ENCODE data around the gene ANAPC15.
"Not testable (repeated sequence)": the region's sequence is repeated elsewhere in the genome, so short reads cannot be mapped to it uniquely, and the experiment has no call there.

ANAPC15 gene

DNA sequence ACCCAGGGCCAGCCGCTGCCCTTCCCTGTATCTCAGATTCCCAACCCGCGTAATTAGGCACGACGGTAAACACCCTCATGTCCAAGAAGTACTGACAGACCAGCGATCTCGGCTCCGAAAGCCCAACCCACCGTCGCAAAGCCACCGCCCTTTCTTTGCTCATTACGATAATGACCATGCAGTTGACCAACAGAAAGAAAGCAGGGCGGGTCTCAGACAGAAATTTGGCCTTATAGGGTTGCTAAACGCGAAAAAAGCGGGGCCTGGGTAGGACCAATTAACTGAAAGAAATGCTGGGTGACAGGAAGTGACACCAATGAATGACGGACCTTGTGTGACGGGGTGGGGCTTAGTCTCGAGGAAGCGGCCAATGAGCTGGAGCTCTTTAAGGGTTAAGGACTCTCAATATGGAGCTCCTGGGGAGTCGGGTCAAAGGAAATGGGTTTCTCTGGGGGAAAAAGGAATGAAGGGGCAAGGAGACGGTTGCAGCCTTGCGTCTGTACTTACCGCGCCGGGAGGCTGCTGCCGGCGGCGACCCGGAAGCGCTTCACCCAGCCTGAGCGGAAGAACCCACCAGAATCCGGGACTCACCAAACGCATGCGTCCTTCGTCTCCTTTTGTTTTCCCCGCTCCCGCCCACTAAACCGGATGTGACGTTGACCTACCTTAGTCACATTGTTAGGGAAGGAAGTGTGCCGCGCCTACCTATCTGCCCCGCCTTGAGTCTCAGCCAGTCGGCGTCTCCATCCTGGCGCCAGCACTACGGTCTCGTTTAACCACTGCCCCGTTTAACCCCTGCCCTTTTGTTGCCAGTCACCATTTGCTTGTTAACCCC is at the start of gene ANAPC15:
TSS of gene ANAPC15 (minus strand) at position 553 of the 835 bp plus-strand sequence. CDS start 1,419 bp downstream, outside the sequence.
- DNase-seq (ENCODE audit: low read depth in 2 of 2): peak; percentile 100

DNA sequence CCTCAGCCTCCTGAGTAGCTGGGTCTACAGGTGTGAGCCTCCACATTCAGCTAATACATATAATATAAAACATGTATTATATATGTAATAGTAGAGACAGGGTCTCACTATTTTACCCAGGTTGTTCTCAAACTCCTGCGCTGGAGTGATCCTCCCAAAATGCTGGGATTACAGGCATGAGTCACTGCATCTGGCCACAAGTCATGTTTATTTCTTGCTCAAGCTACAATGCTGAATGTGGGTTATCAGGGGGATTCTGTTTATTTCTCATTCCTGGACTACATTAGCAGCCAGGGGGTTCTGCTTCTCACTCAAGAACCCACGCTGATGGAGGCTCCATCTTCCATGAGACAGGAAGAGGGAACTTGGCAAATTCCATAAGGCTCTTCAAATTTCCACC is 47.8 kb upstream of the ANAPC15 start:
- no peak for DNase-seq (ENCODE audit: low read depth in 2 of 2)

DNA sequence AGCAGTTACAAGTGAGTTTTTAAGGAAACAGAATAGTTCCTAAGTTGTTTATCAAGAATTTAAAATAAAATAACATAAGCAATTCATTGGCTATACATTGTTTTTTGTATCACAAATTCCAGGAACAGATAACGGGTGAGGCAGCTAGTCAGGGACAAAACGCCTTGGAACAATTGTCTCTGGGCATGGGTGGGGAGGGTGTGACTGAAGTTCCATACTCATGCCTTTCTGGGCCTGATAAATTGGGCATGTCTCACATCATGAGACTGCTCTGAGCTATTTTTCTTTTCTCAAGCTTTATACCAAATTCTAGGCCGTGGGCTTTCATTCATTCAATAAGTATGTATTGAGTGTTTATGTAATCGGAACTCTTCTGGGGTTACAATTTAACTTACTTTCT is 44.6 kb upstream of the ANAPC15 start:
- DNase-seq (ENCODE audit: low read depth in 2 of 2): no peak

DNA sequence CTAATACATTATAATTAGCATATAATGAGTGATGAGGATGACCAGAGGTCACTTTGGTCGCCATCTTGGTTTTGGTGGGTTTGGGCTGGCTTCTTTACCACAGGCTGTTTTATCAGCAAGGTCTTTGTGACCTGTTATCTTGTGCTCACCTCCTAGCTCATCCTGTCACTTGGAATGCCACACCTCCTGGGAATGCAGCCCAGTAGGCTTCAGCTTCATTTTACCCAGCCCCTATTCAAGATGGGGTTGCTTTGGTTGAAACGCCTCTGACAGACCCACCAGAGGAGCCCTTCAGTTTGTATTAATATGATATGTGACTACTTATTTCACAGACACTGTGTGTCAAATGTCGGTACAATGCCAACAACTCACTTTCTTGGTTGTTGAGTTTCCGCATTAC is 43.3 kb upstream of the ANAPC15 start:
- no peak for DNase-seq (ENCODE audit: low read depth in 2 of 2)

DNA sequence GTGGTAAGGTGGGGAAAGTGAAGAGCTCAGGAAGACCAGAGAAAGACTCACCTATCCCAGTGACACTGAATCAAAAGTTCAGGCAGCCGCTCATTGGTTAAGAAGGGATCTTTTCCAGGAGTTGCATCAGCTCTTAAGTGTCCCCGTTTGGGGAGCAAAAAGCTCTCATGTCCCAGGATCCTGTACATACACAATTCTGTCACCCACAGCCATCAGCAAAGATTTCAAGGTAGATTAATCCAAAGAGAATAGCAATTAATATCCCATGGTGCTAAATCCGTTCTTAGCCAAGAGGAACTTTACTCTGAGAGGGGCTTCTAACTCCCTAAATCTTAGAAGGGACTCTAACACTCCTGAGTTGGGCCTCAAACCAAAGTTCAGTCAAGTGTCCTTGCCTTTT is 42.3 kb upstream of the ANAPC15 start:
- no peak for DNase-seq (ENCODE audit: low read depth in 2 of 2)

DNA sequence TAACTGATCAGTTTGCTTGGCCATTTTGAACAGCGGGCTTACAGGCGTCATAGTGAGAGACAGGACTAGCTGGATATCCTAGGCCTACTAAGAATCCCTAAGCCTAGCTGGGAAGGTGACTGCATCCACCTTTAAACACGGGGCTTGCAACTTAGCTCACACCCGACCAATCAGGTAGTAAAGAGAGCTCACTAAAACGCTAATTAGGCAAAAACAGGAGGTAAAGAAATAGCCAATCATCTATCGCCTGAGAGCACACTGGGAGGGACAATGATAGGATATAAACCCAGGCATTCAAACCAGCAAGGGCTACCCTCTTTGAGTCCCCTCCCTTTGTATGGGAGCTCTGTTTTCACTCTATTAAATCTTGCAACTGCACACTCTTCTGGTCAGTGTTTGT is 41.4 kb upstream of the ANAPC15 start:
- DNase-seq (ENCODE audit: low read depth in 2 of 2): not testable (repeated sequence)

DNA sequence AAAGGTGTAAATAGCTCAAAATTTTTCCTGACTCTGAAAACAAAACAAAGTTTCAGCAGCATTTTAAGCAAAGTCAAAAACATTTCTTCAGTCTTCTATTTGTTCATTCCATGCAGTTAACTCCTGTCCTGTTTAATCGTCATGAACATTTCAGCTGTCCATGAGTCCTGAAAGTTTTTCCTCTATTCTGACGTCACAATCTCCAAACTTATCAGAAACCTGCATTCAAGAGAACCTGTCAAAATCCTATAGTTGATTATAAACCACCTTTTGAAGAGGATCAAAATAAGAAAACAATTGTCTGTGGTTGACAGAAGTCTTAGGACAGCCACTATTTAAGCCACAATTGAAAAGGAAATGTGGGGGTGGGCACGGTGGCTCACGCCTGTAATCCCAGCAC is 38.4 kb upstream of the ANAPC15 start:
- DNase-seq (ENCODE audit: low read depth in 2 of 2): no peak

DNA sequence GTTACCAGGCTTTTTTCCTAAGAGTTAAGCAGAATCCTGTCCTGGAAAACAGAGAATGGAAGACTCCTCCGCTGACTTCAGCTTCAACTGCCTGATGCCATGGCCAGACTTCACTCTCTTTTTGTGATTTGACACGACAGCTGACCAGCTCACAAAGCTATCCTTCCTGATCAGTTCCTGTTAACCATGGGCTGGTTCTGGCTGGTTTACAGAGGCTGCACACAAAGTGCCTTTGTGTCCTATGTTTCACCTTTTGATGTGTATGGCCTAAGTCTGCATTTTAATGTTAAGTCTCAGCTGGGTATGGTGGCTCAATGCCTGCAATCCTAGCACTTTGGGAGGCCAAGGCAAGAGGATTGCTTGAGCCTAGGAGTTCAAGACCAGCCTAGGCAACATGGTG is 34.1 kb upstream of the ANAPC15 start:
- no peak for DNase-seq (ENCODE audit: low read depth in 2 of 2)

DNA sequence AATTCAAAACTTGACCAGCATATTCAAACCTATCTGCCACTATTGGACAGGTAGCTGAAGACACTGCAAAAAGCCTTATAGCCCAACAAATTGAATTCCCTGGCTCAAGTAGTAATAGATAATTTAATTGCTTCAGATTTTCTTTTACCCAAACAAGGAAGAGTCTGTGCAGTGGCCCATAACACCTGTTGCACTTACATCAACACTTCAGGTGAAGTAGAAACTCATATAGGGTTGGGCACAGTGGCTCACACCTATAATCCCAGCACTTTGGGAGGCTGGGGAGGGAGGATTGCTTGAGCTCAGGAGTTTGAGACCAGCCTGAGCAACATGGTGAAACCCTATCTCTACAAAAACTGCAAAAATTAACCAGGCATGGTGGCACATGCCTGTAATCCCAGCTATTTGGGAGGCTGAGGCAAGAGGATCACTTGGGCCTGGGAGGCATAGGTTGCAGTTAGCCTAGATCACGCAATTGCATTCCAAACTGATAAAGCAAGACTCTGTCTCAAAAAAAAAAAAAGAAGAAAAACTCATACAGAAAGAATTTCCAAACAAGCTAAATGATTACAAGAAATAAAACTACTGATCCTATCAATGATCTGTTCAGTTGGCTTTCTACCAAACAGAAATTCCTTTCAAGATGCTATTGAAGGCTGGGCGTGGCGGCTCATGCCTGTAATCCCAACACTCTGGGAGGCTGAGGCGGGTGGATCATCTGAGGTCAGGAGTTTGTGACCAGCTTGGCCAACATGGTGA is 32.5 kb upstream of the ANAPC15 start:
- peak; percentile 61 to 69 for DNase-seq (ENCODE audit: low read depth in 2 of 2)

DNA sequence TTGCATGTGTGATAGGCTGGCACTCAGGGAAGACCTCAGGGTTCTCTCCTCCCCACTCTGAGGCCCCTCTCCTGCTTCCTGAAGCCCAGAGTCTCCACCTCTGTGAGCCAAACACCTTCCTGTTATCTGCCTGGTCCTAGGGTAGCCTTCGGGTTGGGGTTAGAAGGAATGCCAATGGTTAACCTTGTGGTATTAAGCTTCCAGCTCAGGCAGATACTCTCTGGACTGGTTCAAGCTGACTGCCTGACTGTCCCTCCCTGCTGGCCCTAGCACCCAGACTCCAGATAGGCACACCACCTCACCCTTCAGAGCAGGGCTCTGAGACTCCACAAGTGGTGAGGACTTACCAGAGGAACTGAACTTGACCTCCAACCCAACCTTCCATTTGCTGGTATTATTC is 30.0 kb upstream of the ANAPC15 start:
- DNase-seq (ENCODE audit: low read depth in 2 of 2): not testable (repeated sequence)

DNA sequence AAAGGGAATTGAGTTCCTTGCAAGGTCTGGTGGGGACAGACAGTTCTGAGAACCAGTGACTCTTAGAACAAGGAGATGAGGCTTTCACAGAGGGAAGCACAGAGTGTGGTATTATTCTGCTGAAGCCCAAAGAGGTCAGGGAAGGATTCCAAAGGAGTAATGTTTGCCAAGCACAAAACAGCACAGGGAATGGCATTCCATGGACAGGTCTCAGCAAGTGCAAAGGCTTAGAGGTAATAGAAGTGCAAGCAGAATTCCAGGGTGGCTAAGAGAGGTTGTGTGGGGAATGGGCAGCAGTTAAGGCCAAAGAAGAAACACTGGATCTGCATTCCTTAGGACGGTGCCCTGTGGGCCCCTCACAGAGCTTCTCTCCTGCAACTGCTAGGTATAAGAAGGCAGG is 29.6 kb upstream of the ANAPC15 start:
- not testable (repeated sequence) for DNase-seq (ENCODE audit: low read depth in 2 of 2)

DNA sequence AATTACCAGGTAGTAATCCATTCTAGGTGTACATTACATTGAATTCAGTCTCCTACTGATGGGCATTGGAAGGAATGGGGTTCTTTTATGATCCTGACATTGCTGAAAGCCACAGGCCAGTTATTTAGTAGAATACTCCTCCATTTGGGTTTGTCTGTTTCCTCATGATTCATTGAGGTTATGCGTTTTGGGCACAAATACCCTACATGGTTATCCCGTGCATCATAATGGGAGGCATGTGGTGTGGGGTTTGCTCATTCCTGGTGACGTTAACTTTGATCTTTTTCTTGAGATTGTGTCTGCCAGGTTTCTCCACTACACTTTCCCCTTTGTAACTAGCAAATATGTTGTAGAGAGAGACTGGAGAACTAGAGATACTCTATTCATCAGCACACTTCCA is 28.6 kb upstream of the ANAPC15 start:
- DNase-seq (ENCODE audit: low read depth in 2 of 2): peak; percentile 76 to 80

DNA sequence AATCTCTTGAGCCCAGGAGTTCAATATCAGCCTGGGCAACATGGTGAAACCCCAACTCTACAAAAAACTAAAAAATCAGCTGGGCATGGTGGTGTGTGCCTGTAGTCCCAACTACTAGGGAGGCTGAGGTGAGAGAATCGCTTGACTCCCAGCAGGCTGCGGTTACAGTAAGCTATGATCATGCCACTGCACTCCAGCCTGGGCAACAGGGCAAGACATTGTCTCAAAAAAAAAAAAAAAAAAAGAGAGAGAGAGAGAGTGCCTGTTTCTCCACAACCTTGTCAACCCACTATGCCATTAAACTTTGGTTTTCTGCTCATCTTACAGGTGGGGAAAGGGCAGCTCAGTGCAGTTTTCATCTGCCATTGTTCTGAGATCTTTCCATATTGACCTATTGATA is 28.2 kb upstream of the ANAPC15 start:
- DNase-seq (ENCODE audit: low read depth in 2 of 2): no peak

DNA sequence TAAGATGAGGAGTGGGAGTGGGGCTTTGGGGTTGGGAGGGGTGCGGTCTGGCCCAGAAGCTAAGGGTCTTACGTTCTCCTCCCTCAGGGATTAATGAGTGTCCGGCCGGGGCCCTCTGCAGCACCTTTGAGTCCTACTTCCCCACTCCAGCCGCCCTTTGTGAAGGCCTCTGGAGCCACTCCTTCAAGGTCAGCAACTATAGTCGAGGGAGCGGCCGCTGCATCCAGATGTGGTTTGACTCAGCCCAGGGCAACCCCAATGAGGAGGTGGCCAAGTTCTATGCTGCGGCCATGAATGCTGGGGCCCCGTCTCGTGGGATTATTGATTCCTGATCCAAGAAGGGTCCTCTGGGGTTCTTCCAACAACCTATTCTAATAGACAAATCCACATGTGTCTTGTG is 27.0 kb upstream of the ANAPC15 start:
- no peak for DNase-seq (ENCODE audit: low read depth in 2 of 2)

DNA sequence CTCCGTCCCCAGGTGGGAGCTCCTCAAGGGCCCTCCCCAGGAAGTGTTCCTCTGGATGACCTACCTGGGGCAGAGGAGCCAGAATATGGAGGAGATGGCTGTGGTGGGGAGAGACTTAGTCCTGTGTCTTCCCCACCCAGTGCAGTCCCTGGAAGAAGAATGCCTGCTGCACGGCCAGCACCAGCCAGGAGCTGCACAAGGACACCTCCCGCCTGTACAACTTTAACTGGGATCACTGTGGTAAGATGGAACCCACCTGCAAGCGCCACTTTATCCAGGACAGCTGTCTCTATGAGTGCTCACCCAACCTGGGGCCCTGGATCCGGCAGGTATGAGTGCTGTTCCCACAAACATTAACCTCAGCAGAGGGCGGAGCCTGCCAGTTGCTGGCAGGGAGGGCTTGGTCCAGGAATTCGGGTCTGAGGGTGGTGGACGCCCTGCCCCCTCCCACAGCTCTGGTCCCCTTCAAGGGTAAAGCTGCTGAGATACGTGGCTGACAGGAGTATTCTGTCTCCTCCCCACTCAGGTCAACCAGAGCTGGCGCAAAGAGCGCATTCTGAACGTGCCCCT is 26.4 kb upstream of the ANAPC15 start:
- no peak for DNase-seq (ENCODE audit: low read depth in 2 of 2)

DNA sequence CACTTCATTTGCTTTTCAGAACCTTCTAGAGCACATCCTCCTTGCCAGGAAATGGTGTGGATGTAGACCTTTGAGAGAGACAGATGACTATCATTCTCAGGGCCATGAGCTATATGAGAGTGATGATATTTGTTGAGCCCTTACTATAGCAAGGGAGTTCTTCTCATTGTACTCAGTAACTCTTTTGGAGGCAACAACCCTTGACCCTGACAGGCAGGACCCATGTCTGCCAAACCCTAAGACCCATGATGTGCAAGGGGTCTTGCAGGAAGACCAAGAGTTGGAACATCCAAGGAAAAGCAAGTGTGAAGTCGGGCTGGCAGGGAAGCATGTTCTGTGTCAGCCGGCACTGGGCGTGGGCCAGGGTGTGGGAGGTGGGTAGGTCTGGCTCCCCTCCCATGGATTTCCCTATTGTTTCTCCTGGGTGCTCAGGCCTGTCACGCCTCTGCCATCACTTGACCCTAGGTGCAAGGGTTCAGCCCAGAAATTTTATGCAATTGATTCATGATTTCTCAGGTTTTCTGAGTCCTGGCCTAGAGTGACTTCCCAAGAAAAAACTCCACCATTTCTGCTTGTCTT is 24.3 kb upstream of the ANAPC15 start:
- DNase-seq (ENCODE audit: low read depth in 2 of 2): no peak

DNA sequence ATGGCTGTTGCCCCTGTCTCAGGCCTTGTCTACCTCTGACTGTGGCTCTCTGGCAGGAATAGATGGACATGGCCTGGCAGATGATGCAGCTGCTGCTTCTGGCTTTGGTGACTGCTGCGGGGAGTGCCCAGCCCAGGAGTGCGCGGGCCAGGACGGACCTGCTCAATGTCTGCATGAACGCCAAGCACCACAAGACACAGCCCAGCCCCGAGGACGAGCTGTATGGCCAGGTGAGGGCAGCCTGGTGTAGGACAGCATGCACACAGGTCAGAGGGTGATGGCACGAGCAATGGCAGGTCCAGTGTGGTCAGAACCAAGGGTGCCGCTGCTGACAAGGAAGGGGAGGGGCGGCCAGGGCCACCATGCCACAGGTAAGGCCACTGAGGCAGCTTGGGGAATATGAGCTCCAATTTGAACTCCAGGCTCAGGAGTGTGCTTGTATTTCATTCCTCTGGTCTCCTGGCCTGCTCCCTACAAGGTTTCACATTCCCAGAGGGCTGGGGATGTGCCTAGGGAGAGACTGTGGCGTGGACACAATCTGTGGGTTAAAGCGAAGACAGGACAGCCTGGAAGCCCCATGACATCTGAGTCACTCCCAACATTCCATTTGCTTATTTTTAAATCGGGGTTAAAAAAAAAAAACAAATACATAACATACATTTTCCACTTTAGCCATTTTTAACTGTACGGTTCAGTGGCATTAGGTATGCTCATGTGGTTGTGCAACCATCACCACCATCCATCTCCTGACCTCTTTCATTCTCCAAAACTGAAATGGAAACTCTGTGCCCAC is 23.6 kb upstream of the ANAPC15 start:
- DNase-seq (ENCODE audit: low read depth in 2 of 2): no peak

DNA sequence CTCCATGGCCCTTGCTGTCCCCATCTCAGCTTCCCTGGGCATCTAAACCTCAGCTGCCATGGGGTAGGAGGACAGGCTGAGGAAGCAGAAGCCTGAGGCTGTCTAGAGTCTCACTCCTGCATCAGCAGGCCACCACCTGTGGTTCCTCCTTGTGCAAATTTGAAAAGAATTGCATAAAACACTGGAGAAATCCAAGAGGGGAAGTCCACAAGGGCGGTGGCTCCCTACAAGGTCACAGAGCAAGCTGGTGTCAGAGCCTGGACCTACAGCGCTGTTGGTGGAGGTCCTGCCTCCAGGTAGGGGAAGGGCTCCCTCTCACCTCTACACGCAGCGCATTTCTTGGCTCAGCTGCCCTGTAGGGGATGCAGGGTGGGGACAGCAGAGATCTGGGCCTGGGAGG is 23.0 kb upstream of the ANAPC15 start, which contains the start of gene FOLR3:
TSS of gene FOLR3 (plus strand) at position 253 of the 400 bp plus-strand sequence. CDS start 228 bp downstream, outside the sequence.
- DNase-seq (ENCODE audit: low read depth in 2 of 2): not testable (repeated sequence)

DNA sequence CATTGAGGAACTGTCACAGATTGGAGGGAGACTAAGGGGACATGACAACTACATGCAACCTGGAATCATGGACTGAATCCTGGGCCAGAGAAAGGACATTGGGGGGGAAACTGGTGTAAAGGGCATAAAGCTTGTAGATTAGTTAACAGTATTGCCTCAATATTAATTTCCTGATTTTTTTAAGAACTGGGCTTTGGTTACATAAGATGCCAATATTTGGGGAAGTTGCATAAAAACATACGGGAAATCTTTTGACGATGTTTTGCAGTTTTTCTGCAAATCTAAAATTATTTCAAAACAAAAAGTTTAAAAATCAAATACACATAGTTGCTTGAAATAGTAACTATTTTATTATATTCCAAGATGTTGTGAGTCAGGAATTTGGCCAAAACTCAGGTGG is 20.2 kb upstream of the ANAPC15 start:
- no peak for DNase-seq (ENCODE audit: low read depth in 2 of 2)

DNA sequence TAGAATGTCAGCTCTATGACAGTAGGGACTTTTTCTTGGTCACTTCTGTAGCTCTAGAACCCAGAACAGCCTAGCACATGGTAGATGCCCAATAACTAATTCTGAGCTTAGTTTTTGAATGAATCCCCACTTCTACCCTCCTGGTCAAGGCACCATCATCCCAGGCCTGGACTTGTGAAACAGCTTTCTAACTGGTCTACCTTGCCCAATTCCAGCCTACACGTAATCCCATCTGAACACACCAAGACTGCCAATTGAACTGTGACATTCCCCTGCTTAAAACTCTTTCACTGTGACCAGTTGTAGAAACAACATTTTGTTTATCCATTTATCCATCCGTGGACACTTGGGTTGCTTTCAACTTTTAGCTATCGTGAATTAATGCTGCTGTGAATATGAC is 16.9 kb upstream of the ANAPC15 start:
- no peak for DNase-seq (ENCODE audit: low read depth in 2 of 2)

DNA sequence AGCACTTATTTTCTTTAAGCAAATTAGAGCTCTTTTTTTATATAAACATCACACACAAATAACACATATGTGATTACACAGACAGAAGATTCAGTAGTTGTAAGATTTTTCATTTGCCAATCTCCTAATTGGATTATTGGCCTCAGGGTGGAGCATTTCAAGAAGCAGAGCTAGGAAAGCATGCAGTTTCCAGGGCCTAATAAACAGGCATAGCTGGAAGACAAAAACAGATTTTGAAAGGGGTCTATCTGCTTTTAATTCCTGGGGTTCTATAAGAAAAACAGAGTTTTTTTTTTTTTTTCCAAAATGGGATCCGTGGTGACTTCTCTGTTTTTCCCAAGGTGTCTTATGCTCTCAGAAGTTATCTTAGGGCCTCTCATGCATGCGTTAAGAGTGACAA is 15.4 kb upstream of the ANAPC15 start:
- DNase-seq (ENCODE audit: low read depth in 2 of 2): no peak

All from fibroblast of skin of left quadriceps (primary cell).